ENCODE results near the gene EAF2.

EAF2 gene

DNA sequence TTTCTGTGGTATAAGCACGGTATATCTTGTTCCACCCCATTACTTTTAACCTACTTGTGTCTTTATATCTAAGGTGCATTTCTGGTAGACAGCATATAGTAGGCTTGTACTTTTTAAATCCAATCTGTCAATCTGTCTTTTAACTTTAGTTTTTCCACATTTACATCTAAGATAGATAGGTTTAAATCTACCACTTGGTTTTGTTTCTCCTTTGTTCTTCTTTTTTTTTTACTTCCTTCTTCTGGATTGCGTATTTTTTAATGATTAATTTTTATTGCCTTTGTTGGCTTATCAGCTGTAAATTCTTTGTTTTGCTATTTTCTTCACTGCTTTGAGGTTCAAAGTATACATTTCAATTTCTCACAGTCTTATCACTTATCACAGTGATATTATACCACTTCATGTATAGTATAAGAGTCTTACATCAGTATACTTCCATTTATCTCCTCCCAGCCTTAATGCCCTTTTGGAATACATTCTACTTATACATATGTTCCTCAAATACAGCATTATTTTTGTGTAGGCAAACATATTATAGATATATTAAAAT, 31.2 kb upstream of the EAF2 start:
- no peak overlapping the region for H3K4me3 ChIP-seq (ENCODE audit: low read depth, low read length)
- TF ChIP-seq, protein P1, sequence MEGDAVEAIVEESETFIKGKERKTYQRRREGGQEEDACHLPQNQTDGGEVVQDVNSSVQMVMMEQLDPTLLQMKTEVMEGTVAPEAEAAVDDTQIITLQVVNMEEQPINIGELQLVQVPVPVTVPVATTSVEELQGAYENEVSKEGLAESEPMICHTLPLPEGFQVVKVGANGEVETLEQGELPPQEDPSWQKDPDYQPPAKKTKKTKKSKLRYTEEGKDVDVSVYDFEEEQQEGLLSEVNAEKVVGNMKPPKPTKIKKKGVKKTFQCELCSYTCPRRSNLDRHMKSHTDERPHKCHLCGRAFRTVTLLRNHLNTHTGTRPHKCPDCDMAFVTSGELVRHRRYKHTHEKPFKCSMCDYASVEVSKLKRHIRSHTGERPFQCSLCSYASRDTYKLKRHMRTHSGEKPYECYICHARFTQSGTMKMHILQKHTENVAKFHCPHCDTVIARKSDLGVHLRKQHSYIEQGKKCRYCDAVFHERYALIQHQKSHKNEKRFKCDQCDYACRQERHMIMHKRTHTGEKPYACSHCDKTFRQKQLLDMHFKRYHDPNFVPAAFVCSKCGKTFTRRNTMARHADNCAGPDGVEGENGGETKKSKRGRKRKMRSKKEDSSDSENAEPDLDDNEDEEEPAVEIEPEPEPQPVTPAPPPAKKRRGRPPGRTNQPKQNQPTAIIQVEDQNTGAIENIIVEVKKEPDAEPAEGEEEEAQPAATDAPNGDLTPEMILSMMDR (IDR thresholded peaks at IDR 0.05; ENCODE audit: borderline replicate concordance, insufficient read depth, low read depth, low read length) = no peak

DNA sequence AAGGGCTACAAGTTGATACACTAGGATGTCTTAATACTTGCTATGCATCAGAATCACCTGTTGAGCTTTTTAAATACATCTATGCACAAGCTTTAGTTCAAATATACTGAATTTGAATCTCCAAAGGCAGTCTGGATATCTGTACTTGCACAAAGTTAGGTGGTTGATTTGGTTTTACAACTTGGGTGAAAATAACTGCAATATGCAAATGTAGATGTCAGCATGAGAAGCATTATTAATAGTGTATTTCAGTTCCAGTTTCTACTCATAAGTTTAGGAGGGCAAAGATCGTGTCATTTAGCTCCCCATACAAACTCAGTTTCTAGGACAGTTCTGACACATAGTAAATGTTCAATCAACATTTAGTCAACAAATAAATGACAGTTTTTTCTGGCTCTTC, 25.8 kb upstream of the EAF2 start:
- H3K4me3 ChIP-seq (ENCODE audit: low read depth, low read length) = no peak overlapping the region
- TF ChIP-seq, protein P1 (IDR thresholded peaks at IDR 0.05; ENCODE audit: borderline replicate concordance, insufficient read depth, low read depth, low read length) = no peak

DNA sequence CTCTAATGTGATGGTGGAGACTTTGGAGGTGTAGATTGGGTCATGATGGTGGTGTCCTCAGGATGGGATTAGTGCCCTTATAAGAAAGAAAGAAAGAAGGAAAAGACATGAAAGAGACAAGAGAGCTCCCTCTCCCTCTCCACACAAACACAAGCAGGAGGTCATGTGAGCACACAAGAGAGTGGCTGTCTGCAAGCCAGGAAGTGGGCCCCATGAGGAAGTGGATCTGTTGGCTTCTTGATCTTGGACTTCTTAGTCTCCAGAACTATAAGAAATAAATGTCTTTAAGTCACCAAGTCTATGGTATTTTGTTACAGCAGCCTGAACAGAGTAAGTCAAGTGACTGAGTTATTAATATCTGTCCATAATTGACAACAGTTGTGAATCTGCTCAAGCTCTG, 17.3 kb upstream of the EAF2 start:
- H3K4me3 ChIP-seq (ENCODE audit: low read depth, low read length) = no peak overlapping the region
- TF ChIP-seq, protein P1 (IDR thresholded peaks at IDR 0.05; ENCODE audit: borderline replicate concordance, insufficient read depth, low read depth, low read length) = no peak

DNA sequence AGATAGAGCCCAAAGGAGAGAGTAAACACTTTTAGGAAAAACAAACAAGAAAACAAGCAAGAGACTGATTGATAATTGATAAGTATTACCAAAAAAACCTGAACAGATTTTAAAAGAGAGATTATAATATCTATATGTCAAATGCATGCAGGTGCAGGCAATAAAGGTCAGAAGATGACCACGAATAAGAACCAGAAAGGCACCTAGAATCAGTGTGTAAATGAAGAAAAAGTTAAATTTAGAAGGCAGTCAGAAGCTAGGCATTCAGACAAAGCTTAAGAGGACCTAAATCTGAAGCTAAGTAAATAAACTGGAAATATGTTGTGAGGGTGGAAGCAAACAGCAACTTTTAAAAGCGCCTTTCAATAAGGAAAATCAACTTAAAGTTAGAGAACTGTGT, 16.4 kb upstream of the EAF2 start:
- H3K4me3 ChIP-seq (ENCODE audit: low read depth, low read length) = no peak overlapping the region
- TF ChIP-seq, protein P1 (IDR thresholded peaks at IDR 0.05; ENCODE audit: borderline replicate concordance, insufficient read depth, low read depth, low read length) = no peak

DNA sequence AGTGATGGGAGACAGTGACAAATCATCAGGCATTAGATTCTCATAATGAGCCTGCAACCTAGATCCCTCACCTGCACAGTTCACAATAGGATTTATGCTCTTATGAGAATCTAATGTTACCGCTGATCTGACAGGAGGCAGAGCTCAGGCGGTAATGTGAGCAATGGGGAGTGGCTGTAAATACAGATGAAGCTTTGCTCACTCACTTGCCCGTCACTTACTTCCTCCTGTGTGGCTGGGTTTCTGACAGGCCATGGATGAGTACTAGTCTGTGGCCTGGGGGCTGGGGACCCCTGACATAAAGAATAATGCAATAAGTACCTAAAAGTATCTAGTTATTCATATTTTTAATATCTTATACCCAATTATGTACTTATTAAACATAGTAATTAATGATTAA, 15.8 kb upstream of the EAF2 start:
- TF ChIP-seq, protein P1 (IDR thresholded peaks at IDR 0.05; ENCODE audit: borderline replicate concordance, insufficient read depth, low read depth, low read length) = no peak
- H3K4me3 ChIP-seq (ENCODE audit: low read depth, low read length) = no peak overlapping the region

DNA sequence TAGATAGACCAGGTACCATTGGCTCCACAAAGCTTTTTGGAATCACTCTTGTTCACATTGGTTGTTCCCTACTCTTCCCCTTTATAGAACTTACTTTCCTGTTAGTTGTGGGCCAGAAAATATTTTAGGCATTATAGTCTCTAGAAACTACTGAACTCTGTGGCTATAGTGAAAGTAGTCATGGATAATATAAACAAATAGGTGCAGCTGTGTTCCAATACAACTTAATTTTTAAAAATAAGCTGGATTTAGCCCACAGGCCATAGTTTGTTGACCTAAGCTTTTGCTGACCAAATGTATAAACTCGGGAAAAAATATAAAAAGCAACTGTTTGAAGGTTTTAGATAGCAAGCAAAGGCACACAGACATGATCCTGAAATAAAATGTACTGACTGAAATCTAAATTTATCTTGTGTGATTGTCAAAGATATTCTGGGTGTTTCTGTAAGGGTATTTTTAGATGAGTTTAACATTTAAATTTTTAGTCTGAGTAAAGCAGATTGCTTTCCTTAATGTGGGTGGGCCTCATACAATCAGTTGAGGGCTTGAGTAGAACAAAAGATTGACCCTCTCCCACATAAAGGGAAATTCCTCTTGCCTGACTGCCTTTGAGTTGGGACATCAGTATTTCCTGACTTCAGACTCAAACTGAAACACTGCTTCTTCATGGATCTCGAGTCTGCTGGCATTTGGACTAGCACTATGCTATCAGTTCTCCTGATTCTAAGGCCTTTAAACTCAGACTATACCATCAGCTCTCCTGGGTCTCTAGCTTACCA, 13.4 kb upstream of the EAF2 start:
- TF ChIP-seq, protein P1 (IDR thresholded peaks at IDR 0.05; ENCODE audit: borderline replicate concordance, insufficient read depth, low read depth, low read length) = no peak
- H3K4me3 ChIP-seq (ENCODE audit: low read depth, low read length) = no peak overlapping the region

DNA sequence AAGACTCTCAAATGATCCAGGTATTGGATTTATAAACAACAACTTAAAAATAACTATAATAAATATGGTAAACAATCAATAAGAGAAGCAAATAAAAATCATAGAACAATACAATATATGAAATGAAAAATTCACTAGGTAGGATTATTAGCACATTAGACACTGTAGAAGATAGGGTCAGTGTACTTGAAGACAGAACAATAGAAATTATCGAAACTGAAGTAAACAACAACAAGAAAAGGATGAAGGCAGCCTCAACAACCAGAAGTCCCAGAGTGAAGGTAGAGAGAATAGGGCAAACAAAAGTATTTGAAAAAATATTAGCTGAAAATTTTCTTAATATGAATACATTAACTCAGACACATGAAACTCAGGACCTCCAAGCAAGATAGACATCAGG, 12.0 kb upstream of the EAF2 start:
- no peak overlapping the region for H3K4me3 ChIP-seq (ENCODE audit: low read depth, low read length)
- TF ChIP-seq, protein P1 (IDR thresholded peaks at IDR 0.05; ENCODE audit: borderline replicate concordance, insufficient read depth, low read depth, low read length) = no peak

All from GM12875 (cell line).